GM06990 (cell line): ENCODE measurements around the gene CARM1.
A peak's percentile ranks its signal among the peaks of the same experiment; 100 is the strongest.

Experiments
- DNase-seq: peaks from one replicate; pipeline ENCODE4 v3.0.0-alpha.2; 2011; ENCODE audit not compliant: insufficient read length; ENCODE audit errors: extremely low read depth
- H3K27me3 ChIP-seq: replicated peaks from 2 replicates; pipeline ENCODE4 v1.6.0; 2011; ENCODE audit warnings: low read length; ENCODE audit not compliant: control insufficient read depth, insufficient read depth
- H3K36me3 ChIP-seq: 2 replicates; pipeline ENCODE4 v1.5.1; 2011; ENCODE audit warnings: low read length; ENCODE audit not compliant: control insufficient read depth, insufficient read depth
- H3K4me3 ChIP-seq: replicated peaks from 2 replicates; pipeline ENCODE4 v1.5.1; 2011; ENCODE audit warnings: low read depth, mild to moderate bottlenecking, control low read depth, low read length
- CTCF ChIP-seq: IDR thresholded peaks from 2 replicates; pipeline ENCODE4 v1.5.1; 2011; ENCODE audit warnings: low read length, control low read depth, mild to moderate bottlenecking, inconsistent platforms; ENCODE audit not compliant: insufficient read depth, poor library complexity, severe bottlenecking

Gene CARM1

DNA sequence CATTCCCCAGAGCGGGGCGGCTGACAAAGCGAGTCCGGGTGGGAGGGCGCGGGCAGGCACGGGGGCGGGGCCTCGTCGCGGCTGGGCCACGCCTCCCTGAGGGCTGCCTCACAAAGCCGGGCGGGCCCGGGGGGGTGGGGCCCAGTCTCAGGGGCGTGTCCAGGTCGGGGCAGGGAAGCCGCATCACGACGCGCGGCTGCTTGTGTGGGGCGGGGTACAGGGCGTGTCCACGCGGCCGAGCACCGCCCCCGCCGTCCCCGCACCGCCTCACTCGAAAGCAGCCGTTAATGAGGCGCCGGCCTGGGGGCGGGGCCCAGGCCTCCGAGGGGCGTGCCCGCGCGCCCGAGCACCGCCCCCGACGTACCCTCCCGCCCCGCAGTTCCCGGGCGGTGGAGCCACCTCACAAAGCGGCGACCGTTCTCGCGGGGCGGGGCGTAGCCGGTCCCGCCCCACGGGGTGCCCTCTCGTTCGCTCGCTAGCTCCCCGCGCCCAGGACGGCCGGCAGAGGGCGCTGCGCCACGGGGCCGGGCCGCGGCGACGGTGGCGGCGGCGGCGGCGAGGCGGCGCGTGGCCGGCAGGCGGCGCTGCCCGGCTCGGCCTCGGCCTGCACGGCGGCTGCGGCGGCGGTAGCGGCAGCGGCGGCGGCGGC, at the start of gene CARM1:
Gene CARM1, plus strand, starts transcription at position 599 of the 649 bp plus-strand sequence. CDS start 150 bp downstream, outside the sequence.
- peak within 1 kb of the TSS; percentile 91 for H3K4me3 ChIP-seq
- peak; percentile 37 for TF ChIP-seq CTCF

GRCh38 chr19:10823690-10824089, 47.7 kb upstream of the CARM1 start:
- peaks cover 33% of the 10 kb centered on the region for H3K36me3 ChIP-seq
- TF ChIP-seq CTCF = no peak
- H3K27me3 ChIP-seq = no peaks in the 10 kb centered on the region
- H3K4me3 ChIP-seq = no peak overlapping the region
- DNase-seq = no peak

More for the DNA sequence above, at the start of gene CARM1:
- DNase-seq = peak; percentile 96
- no peaks in the 10 kb centered on the region for H3K27me3 ChIP-seq
- no peaks in the 10 kb centered on the region; the same call in none of the 2 replicates for H3K36me3 ChIP-seq

GRCh38 chr19:10826231-10826630, 45.1 kb upstream of the CARM1 start:
- no peak for DNase-seq
- H3K27me3 ChIP-seq = no peaks in the 10 kb centered on the region
- peaks cover 26% of the 10 kb centered on the region for H3K36me3 ChIP-seq
- H3K4me3 ChIP-seq = no peak overlapping the region
- no peak for TF ChIP-seq CTCF

GRCh38 chr19:10826846-10827245, 44.5 kb upstream of the CARM1 start:
- no peak for TF ChIP-seq CTCF
- DNase-seq = no peak
- Histone ChIP-seq H3K27me3 (no peaks in the 10 kb centered on the region), H3K36me3 (peaks cover 26% of the 10 kb centered on the region), H3K4me3 (no peak overlapping the region)

GRCh38 chr19:10828981-10829821, 42.2 kb upstream of the CARM1 start:
- H3K36me3 ChIP-seq = peaks cover 27% of the 10 kb centered on the region

More at GRCh38 chr19:10828981-10829821, 42.2 kb upstream of the CARM1 start:
- H3K4me3 ChIP-seq = no peak overlapping the region
- no peak for TF ChIP-seq CTCF
- H3K27me3 ChIP-seq = no peaks in the 10 kb centered on the region
- DNase-seq = no peak
